SH-SY5Y (cell line): Measurements from ENCODE around the gene TUFT1.

Experiments
- GATA2 ChIP-seq: IDR thresholded peaks from 2 replicates; pipeline ENCODE4 v1.6.1; 2011; ENCODE audit warnings: mild to moderate bottlenecking, low read depth, low read length
- GATA3 ChIP-seq: IDR thresholded peaks from 2 replicates; pipeline ENCODE4 v1.6.1; 2011; ENCODE audit warnings: low read depth, mild to moderate bottlenecking, low read length, moderate library complexity

DNA sequence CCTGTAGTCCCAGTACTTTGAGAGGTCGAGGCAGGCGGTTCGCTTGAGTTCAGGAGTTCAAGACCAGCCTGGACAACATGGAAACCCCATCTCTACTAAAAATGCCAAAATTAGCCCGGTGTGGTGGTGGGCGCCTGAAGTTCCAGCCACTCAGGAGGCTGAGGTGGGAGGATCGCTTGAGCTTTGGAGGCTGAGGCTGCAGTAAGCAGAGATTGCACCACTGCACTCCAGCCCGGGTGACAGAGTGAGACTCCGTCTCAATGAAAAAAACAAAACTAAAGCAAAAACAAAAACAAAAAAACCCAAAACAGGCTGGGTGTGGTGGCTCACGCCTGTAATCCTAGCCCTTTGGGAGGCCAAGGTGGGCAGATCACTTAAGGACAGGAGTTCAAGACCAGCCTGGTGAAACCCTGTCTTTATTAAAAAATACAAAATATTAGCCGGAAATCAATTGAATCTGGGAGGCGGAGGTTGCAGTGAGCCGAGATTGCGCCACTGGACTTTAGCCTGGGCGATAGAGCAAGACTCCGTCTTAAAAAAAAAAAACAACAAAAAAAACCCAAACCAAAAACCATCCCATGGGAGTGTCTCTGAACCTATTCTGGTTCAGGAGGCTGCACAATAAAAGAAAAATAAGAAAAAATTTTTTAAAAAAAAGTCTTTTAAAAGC lies 30.6 kb upstream of the TUFT1 start:
- TF ChIP-seq GATA2 (no peak), GATA3 (no peak)
